H54 (cell line): ENCODE results near the gene MAEA.

ENCODE experiments used
- DNase-seq: peaks from one replicate; pipeline ENCODE4 v3.0.0; 2011; ENCODE audit warnings: low spot score, mixed read lengths; ENCODE audit not compliant: insufficient read length
- FAIRE-seq: peaks from 3 replicates; lab custom pipeline; 2011; peaks lifted over from hg19 to GRCh38; lab: Jason Lieb, UNC
- POLR2A ChIP-seq: IDR thresholded peaks from 2 replicates; pipeline ENCODE4 v1.6.1; 2011; ENCODE audit warnings: low read depth, mild to moderate bottlenecking, low read length

The MAEA gene

GRCh38 chr4:1340861-1341260 is 51.2 kb downstream of the MAEA start:
- no peak for TF ChIP-seq POLR2A
- FAIRE-seq (no peak), DNase-seq (no peak)

DNA sequence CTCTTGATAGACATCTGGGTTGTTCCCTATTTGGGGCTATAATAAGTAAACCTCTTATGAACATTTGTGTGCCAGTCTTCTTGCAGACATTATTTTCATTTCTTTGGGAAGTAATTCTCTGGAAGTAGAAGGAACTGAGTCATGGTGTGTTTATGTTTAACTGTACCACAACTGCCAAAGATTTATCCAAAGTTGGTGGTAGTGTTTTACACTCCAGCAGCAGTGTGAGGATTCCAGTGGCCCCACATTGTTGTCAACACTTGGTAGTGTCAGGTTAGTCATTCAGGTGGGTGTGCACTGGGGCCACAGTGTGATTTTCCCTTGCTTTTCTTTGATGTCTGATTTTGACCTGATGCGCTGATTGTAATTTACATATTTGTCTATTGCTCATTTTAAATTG is 52.3 kb downstream of the MAEA start:
- FAIRE-seq: no peak
- no peak for TF ChIP-seq POLR2A
- no peak for DNase-seq

- FAIRE-seq: no peak
- DNase-seq: no peak
- TF ChIP-seq POLR2A: no peak
Measured at GRCh38 chr4:1344696-1345095, 55.0 kb downstream of the MAEA start.

DNA sequence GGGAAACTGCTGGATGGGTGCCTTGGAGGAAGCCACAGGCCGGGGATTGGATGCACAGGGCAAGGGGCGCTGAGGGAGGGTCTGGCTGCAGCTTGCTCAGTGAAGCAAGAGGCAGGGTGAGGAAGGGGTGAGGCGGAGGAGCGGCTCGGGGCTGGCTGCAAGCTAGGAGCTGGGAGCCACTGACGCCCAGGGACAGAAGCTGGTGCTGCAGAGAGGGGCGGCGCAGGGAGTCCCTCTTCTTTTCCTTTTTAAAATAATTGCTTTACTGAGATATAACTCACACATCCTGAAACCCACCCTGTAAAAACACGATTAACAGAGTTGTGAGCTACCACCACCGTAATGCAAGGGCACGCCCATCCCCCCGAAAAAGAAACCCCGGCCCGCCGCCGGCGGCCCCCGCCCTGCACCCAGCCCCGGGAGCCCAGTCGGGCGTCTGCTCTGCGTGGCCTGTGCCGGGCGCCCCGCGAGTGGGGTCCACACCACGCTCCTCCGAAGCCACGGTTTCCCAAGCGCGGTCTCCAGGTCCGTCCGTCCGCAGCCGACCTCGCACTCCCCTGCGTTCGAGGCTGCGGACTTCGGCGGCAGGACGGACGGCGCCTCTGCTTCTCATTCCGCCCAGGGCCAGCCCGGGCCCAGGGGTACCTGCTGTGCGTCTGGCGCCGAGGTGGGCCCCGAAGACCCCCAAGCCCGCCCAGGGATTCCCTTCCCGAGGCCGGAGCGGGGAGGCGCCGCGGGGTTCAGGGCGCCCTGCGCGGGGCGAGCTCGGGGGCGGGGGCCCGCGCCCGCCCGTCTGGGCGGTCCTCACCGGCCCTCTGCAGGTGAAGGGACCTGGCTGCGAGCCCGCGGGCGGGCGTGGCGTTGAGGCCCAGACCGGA is 56.5 kb downstream of the MAEA start:
- peak; percentile 37 for DNase-seq
- TF ChIP-seq POLR2A: no peak
- FAIRE-seq: no peak

- peak; percentile 99 for DNase-seq
- peak; percentile 42; the same call in 1 of the 2 replicates for TF ChIP-seq POLR2A
- peak; percentile 48 for FAIRE-seq
Measured at GRCh38 chr4:1346781-1347409, 57.2 kb downstream of the MAEA start, which contains the start of gene UVSSA. Gene UVSSA, plus strand, starts transcription at chr4:1347208. Its CDS starts 884 bp downstream, at chr4:1348092.

DNA sequence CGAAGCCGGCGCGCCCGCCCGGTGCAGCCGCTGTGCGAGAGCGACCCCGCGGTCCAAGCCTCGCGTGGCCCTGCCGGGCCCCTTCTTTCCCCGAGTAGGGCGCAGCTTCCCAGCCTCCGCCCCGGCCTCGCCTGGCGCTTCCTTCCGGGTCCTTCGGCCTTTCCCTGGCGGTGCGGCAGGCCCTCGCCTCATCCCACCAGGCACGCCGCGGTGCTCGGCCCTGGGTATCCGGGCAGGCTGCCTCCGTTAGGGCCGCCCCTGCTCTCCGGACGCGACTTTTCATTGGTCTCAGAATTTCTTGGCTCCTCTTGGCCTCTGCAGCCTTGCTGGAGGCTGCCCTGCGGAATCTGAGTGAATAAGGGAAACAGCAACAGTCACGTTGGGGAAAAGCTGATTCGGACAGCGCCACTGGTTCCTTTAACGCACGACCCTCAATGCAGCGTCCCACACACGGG is 57.7 kb downstream of the MAEA start:
- FAIRE-seq (no peak), DNase-seq (peak; percentile 62)
- no peak for TF ChIP-seq POLR2A

GRCh38 chr4:1348014-1348513 is 58.4 kb downstream of the MAEA start:
- DNase-seq (no peak), FAIRE-seq (no peak)
- TF ChIP-seq POLR2A: no peak

GRCh38 chr4:1348746-1349145 is 59.1 kb downstream of the MAEA start:
- FAIRE-seq (no peak), DNase-seq (no peak)
- no peak for TF ChIP-seq POLR2A

DNA sequence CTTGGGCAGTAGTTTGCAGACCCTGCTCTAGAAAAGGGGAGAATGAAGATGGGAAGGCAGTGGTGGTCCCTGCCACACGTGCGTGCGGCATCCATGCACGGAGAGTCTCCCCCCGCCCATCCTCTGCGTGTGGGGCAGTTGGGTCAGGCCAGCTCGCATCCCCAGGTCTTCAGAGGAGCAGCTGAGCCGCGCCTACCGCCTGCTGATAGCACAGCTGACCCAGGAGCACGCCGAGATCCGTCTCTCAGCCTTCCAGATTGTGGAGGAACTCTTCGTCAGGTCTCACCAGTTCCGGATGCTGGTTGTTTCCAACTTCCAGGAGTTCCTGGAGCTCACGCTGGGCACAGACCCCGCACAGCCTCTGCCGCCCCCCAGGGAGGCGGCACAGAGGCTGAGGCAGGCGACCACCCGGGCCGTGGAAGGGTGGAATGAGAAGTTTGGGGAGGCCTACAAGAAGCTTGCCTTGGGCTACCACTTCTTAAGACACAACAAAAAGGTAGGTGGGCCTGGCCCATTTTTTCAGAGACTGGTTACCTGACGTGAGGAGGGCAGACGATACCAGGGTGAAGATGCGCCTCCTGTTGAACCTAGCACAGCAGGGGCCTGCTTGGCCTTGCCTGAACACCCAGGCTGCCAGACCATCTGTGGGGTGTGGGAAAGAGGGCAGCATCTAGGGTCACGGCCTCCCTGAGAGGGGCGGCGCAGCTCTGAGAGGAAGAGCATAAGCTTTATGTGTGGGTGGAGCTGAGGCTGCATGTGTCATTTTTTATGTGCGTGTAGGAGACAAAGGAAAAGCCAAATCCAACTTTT is 59.9 kb downstream of the MAEA start:
- DNase-seq (no peak), FAIRE-seq (no peak)
- TF ChIP-seq POLR2A: no peak

DNA sequence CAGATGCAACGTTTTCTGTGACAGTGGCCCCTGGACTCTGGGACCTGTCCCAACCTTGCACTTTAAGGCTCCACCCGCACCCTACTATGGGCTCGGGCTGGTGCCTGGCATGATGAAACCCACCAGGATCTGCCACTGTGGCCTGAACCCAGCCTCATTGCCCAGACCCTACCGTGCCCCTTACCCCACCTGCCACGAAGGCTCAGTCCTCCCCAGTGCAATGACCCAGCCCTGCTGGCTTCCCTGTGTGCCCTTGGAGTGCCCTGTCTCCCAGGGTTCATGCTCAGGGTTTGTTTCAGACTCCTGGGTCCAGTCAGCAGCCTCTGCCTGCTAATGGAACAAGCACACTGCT is 60.5 kb downstream of the MAEA start:
- DNase-seq (no peak), FAIRE-seq (no peak)
- no peak for TF ChIP-seq POLR2A

DNA sequence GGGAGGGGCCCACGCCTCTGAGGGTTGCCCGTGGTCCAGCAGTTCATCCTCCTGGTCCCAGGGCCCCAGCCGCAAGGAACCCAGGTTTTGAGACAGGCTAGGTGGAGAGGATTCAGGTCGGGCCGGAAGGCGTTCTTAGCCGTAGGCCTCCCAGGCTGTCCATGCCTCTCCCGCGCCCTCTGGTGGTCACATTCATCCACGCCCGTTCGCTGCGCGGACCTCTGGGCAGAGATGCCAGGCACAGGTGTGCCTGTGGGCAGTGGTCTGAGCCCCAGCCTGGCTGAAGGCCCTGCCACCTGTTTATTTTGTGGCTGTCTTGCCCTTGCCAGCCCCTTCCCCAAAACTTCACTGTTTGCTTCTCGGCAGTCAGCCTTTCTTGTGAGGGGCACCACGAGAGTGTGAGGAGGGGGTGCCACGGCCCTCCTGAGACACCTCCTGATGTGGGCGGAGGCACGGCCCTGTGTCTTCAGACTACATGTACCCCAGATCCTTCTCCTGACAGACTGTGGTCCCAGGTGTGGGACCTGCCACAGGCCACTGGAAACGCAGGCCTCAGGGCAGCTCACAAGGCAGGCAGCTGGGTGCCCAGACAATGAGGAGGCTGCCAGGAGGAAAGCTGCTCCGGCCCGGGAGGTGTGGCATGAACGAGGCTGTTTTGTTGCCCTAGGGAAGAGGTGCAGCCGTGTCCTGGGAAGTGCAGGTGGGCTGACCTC is 62.3 kb downstream of the MAEA start:
- FAIRE-seq (no peak), DNase-seq (peak; percentile 83)
- TF ChIP-seq POLR2A: no peak

- FAIRE-seq: no peak
Measured at GRCh38 chr4:1352567-1352900, 62.8 kb downstream of the MAEA start.

GRCh38 chr4:1353186-1354055 is 63.7 kb downstream of the MAEA start:
- DNase-seq (no peak), FAIRE-seq (no peak)
- TF ChIP-seq POLR2A: no peak

More at GRCh38 chr4:1352567-1352900, 62.8 kb downstream of the MAEA start:
- DNase-seq: no peak
- TF ChIP-seq POLR2A: no peak
